NB4 (cell line): ENCODE results near the gene CALM1.

Experiments used
- DNase-seq: peaks from one replicate; pipeline ENCODE4 v3.0.0; 2010; ENCODE audit warnings: low read depth
- H3K4me3 ChIP-seq: one replicate; pipeline ENCODE4 v1.5.1; 2011; ENCODE audit warnings: mild to moderate bottlenecking, low read depth, low read length, moderate library complexity
- CTCF ChIP-seq: IDR thresholded peaks from one replicate; pipeline ENCODE4 v1.5.1; 2012; ENCODE audit warnings: low read depth, low read length
- MAX ChIP-seq: IDR thresholded peaks from 2 replicates; pipeline ENCODE4 v1.6.1; 2011; ENCODE audit warnings: low read depth, low read length
- MYC ChIP-seq: IDR thresholded peaks from 2 replicates; pipeline ENCODE4 v1.6.1; 2011; ENCODE audit warnings: low read depth, low read length
- POLR2A ChIP-seq: IDR thresholded peaks from 2 replicates; pipeline ENCODE4 v1.6.1; 2011; ENCODE audit warnings: mild to moderate bottlenecking; ENCODE audit not compliant: insufficient read length; ENCODE audit errors: extremely low read depth

CALM1 gene

GRCh38 chr14:90453401-90453951 is 56.6 kb downstream of the CALM1 start:
- no peak for TF ChIP-seq MYC
- TF ChIP-seq MAX, result no peak
- TF ChIP-seq POLR2A, result no peak
- no peak for TF ChIP-seq CTCF
- H3K4me3 ChIP-seq, result no peak overlapping the region
- DNase-seq, result no peak

- no peak for TF ChIP-seq MAX
- no peak for TF ChIP-seq CTCF
- TF ChIP-seq POLR2A, result no peak
- TF ChIP-seq MYC, result no peak
- no peak overlapping the region for H3K4me3 ChIP-seq
- peak; percentile 53 for DNase-seq
These were observed 57.5 kb downstream of the CALM1 start for GRCh38 chr14:90454041-90455000.

- no peak for TF ChIP-seq CTCF
- no peak for TF ChIP-seq POLR2A
- no peak for TF ChIP-seq MAX
- TF ChIP-seq MYC, result no peak
- H3K4me3 ChIP-seq, result no peak overlapping the region
- DNase-seq, result no peak
These were observed 58.3 kb downstream of the CALM1 start for GRCh38 chr14:90455100-90455571.

- DNase-seq, result no peak
- TF ChIP-seq MYC, result no peak
- no peak for TF ChIP-seq POLR2A
- TF ChIP-seq CTCF, result no peak
- TF ChIP-seq MAX, result no peak
These were observed 59.7 kb downstream of the CALM1 start for GRCh38 chr14:90456551-90456950.

GRCh38 chr14:90457186-90457585 is 60.4 kb downstream of the CALM1 start:
- DNase-seq, result no peak
- TF ChIP-seq MAX (no peak), MYC (no peak), CTCF (no peak), POLR2A (no peak)
- H3K4me3 ChIP-seq, result no peak overlapping the region

More at GRCh38 chr14:90456551-90456950, 59.7 kb downstream of the CALM1 start:
- no peak overlapping the region for H3K4me3 ChIP-seq
